ENCODE data around the gene MYH9.

- TF ChIP-seq CTCF (conservative IDR thresholded peaks at IDR 0.05): no peak
- no peak for TF ChIP-seq ZFX (IDR thresholded peaks at IDR 0.05)
These were observed 89.6 kb downstream of the MYH9 start for GRCh38 chr22:36298118-36298517.
